NCI-H1105 (cell line): ENCODE data around the gene ITGAE.

Source experiments
- DNase-seq: peaks from one replicate; lab custom pipeline; 2025; lab: John Stamatoyannopoulos, UW

The ITGAE gene

GRCh38 chr17:3693829-3694231 lies 107.2 kb downstream of the ITGAE start:
- no peak for DNase-seq

GRCh38 chr17:3693141-3693540 lies 107.8 kb downstream of the ITGAE start:
- no peak for DNase-seq

- DNase-seq, result no peak
Measured at GRCh38 chr17:3692346-3692745, 108.6 kb downstream of the ITGAE start.

- no peak for DNase-seq
Measured at GRCh38 chr17:3691617-3692067, 109.3 kb downstream of the ITGAE start.

GRCh38 chr17:3690094-3690715 lies 110.8 kb downstream of the ITGAE start:
- no peak for DNase-seq

- DNase-seq, result no peak
Measured at GRCh38 chr17:3689262-3690093, 111.5 kb downstream of the ITGAE start.

- DNase-seq, result no peak
Measured at GRCh38 chr17:3688852-3689261, 112.1 kb downstream of the ITGAE start.

- DNase-seq, result no peak
Measured at GRCh38 chr17:3688027-3688553, 112.9 kb downstream of the ITGAE start.

GRCh38 chr17:3685174-3685573 lies 115.8 kb downstream of the ITGAE start:
- DNase-seq, result no peak

GRCh38 chr17:3683054-3683511 lies 117.9 kb downstream of the ITGAE start:
- DNase-seq, result no peak

- no peak for DNase-seq
Measured at GRCh38 chr17:3682033-3682432, 119.0 kb downstream of the ITGAE start.

GRCh38 chr17:3681565-3681964 lies 119.4 kb downstream of the ITGAE start:
- no peak for DNase-seq

GRCh38 chr17:3681057-3681456 lies 119.9 kb downstream of the ITGAE start:
- DNase-seq, result no peak

- no peak for DNase-seq
Measured at GRCh38 chr17:3679531-3680126, 121.4 kb downstream of the ITGAE start.

GRCh38 chr17:3678821-3679530 lies 122.0 kb downstream of the ITGAE start:
- no peak for DNase-seq

GRCh38 chr17:3678095-3678820 lies 122.7 kb downstream of the ITGAE start:
- DNase-seq, result no peak

GRCh38 chr17:3675886-3676285 lies 125.1 kb downstream of the ITGAE start:
- no peak for DNase-seq

GRCh38 chr17:3672571-3672970 lies 128.4 kb downstream of the ITGAE start:
- no peak for DNase-seq

GRCh38 chr17:3669548-3669947 lies 131.4 kb downstream of the ITGAE start:
- no peak for DNase-seq

- DNase-seq, result no peak
Measured at GRCh38 chr17:3669085-3669347, 132.0 kb downstream of the ITGAE start.

- peak; percentile 87 for DNase-seq
Measured at GRCh38 chr17:3668279-3669084, 132.5 kb downstream of the ITGAE start, which contains the start of the genes EMC6 and TAX1BP3. EMC6 (plus strand) TSS chr17:3668812; CDS start chr17:3669147, 335 bp downstream. TAX1BP3 (minus strand) TSS chr17:3668578; CDS start chr17:3668526, 52 bp downstream.
